Stimulated activated CD4-positive, alpha-beta T cell treated with anti-CD3 and anti-CD28 coated beads, TNF-alpha, amount 100 ng/mL, for 1 hour (primary cell): Measurements from ENCODE around the gene OSMR.

Experiments used
- DNase-seq, 3 donors: peaks; one replicate each; pipeline ENCODE4 v3.0.0-alpha.2; 2020; ENCODE audit warnings: low read depth in 3 of 3, low spot score in 1 of 3

OSMR gene

DNA sequence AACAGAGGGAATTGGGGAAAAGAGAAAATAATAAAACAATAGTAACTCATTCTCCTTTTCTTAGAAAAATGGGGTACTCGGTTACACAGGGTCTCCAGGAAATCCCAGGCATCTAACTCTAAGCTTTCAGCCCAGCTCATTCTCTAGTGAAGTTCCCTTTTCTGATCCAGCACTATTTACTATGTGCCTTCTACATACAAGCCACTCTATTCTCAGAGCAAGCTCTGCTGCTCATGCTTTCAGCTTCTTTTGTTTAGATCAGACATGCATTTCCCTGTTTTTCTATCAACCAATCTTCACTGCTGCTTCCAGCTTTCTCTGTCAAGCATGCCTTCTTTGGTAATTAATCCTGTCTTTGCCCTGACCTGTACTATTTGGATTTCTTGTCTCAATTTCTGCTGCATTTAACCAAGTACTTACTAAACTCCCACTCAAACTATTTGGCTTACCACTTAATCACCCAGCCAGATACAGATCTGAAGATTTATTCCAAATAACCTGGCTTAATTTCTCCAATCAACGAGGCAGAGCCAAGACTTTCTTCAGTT, 25.3 kb downstream of the OSMR start:
- no peak for DNase-seq

DNA sequence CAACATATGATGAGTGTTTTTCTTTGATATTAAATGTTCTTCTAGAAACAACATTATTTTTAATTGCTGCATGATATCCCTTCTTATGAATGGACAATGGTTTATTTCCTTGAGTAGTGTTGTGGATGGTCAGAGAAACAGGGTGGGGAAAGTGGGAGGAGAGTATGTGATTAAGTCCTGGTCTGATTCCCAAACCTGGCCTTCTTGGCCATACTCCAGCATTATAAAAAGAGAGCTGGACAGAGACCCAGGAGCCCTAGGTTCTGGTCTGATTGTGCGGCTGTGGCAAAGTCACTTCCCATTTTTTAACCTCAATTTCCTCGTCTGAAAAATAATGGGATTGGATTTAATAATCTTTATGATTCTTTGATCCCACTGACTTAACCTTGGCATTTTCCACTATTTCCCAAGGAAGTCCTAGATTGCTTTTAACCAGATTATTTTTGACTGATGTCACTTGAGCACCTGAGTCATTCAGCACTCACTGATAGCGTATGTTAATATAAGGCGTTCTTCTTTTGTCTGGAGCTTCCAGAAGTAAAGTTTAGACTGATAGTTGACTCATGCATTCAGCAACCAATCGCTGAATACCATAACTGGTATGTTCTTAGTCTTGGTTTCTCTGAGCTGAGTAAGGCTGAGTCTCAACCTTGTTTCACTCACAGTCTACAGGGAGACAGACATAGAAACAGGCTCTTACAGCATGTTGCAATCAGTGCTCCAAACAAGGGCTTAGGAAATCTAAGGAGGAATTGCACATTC, 26.2 kb downstream of the OSMR start:
- no peak for DNase-seq

DNA sequence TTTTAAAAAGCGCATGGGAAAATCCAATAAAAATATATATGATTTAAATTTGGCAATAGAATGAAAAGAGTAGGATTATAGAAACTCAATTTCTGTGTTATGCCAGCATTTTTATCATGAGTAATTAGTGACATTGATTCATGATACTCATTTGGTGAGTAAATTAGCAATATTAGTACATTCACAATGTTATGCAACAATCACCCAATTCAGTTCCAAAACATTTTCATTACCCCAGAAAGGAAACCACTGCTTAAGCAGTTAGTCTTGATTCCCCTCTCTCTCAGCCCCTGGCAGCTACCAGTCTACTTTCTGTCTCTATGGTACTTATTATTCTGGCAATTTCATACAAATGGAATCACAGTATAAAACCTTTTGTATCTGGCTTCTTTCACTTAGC, 27.0 kb downstream of the OSMR start:
- DNase-seq = no peak

DNA sequence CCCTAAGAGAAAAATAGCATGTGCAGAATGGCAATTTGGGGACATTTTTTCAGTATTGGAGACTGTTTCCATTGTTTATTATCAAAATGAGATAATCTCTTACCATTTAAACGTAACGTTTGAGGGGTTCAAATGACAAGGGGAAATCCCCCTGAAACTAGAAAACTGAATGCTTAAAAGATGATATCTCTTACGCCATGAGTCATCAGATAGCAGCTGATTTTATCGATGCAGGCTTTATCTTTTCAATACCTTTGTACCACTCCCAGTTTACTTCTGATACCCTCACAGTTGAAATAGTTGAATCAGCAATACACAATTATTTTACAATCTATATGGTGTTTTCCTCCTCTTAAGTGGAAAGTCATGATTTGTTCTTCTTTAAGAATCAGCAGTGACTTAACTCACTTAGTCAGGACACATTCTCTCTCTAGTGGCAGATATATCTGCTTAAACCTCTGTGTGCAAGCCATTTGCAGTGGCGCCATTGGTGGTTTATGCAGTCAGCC, 29.2 kb downstream of the OSMR start:
- DNase-seq = no peak

DNA sequence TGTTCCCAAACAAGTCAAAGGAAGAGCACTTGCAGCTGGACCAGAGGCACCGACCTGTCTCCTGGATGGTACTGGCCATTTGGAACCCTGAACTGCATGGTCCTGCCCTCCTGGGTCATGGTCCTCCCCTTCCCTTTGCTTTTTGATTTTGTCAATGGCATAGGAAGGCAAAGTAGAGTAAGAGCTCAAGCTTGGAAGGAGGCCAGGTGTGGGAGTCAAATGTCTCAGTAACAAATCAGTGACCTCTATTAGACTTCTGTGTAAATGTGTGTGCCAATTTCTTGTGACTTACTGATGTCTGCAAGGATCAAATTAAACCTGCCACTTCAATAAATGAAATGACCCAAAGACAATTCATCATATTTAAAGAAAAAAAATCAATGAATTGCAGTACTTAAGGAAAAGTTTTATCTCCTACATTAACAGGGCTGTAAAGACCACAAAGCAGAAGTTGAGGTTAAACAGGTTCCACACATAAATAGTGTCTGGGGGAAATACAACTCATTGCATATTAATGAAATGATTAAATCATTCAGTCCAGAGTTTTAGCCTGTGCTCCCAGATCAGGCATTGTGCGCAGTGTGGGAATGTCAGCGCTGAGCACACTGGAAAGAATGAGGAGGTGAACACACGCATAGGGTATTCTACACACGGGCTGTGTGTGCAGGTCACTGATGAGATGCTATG, 32.7 kb downstream of the OSMR start:
- no peak for DNase-seq

DNA sequence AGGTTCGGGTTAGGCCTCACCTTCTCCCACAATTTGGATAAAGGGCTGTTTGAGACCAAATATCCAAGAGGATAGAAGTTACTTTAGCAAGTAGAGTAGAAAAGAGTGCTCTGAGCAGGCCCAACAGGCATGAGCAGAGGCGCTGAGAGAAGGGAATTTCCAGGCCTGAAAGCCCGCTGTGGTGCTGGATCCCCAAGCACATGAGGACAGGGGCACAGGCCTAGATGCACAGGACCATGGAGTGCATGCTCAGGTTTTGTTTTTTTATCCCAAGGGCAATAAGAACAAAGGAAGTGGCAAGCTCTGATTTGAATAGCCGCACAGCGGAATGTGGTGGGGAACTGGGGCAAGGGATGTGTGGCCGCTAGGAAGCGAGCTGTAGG, 33.3 kb downstream of the OSMR start:
- DNase-seq = no peak

DNA sequence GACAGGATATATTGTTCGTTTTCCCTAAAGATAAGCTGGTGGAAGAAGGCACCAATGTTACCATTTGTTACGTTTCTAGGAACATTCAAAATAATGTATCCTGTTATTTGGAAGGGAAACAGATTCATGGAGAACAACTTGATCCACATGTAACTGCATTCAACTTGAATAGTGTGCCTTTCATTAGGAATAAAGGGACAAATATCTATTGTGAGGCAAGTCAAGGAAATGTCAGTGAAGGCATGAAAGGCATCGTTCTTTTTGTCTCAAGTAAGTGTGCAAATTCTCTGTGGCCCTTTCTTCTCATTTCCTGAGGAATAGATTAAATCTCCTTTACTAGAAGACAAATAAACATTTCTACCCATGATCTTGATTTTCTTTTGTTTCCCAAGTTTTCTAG, 38.0 kb downstream of the OSMR start:
- no peak for DNase-seq

DNA sequence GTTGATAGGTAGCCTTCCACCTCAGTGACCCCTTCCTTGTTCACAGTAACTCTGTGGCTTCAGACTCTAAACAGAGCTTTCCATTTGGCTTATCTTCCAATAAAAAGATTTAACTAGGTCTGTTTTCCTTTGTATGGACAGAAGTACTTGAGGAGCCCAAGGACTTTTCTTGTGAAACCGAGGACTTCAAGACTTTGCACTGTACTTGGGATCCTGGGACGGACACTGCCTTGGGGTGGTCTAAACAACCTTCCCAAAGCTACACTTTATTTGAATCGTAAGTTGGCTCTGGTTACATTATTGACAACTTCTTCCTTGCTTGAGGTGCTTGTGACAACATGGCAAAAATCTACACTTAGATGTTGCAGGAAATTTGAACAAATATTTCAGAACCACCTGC, 39.4 kb downstream of the OSMR start:
- no peak for DNase-seq

DNA sequence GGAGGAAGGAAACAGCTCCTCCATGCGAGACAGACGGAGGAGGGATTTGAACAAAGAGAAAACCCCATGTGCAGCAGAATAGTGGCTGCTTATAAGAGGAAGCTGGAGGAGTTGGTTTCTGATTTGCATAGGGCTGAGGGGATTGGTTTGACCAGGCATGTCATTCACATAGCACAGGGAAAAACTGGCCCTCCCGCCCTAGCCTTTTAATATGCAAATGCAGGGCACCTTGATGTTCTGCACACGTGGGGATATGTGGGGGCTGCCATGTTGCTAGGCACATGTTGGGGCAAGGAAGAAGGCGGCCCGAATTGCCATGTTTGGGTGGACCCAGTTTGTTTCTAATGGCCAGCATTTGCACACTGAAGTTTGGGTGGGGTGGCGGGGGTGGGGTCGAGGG, 42.2 kb downstream of the OSMR start:
- no peak for DNase-seq

DNA sequence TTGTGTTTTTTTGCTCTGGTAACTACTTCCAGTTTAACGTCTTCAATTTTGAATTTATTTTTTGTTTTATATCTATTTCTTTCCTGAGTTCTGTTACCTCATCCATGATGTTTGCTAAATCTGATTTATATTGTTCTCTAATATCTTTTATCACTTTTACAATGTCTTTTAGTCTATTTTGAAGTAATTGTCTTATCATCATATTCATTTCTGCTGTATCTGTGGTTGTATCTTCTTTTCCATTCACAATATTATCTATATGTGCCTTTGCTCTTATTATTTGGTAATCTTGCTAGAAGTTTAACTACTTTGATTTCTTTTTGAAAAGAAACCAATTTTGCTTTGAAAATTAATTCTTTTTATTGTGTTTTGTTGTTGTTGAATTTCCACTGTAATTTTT, 43.6 kb downstream of the OSMR start:
- DNase-seq = no peak

DNA sequence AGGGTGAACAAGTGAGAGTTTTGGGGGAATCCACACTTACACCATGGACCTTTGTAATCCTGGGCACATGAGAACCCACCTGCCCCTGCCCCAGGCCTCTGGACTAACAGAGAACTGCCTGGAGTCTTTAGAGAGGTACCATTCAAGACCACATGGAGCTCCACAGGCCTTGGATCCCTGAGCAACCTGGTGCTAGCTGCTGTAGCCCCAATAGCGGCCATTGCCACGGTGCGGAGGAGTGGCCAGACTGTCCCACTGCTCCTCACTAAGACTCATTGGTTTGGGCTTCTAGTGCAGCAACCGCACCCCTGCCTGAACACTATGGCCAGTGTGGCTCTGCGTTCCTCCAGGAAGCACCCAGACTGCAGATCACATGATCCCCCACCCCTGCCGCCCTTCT, 45.8 kb downstream of the OSMR start:
- no peak for DNase-seq

DNA sequence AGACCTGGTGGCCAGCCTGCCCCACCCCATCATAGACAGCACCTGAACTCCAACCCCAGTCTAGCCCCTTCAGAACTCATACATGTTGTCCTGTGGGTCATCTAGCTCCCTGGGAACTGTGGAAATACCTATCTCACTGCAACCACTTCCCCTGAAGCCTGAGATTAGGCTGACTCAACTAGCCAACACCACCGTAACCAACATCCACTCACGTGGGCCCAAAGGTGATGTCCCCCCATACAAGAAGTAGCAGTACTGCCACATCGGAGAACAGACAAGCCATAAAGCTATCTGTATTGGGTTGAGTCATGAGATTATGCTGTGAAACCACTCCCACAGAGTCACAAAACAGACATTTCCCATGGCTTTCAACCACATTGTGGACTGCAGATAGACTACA, 46.6 kb downstream of the OSMR start:
- no peak for DNase-seq

DNA sequence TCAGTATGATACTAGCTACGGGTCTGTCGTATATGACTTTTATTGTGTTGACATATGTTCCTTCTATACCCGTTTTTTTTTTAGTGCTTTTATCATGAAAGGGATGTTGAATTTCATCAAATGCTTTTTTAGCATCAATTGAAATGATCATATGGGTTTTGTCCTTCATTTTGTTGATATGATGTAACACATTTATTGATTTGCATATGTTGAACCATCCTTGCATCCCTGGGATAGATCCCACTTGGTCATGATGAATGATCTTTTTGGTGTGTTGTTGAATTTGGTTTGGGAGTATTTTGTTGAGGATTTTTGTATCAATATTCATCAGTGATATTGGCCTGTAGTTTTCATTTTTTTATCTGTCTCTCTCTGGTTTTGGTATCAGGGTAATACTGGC, 50.9 kb downstream of the OSMR start:
- no peak for DNase-seq

DNA sequence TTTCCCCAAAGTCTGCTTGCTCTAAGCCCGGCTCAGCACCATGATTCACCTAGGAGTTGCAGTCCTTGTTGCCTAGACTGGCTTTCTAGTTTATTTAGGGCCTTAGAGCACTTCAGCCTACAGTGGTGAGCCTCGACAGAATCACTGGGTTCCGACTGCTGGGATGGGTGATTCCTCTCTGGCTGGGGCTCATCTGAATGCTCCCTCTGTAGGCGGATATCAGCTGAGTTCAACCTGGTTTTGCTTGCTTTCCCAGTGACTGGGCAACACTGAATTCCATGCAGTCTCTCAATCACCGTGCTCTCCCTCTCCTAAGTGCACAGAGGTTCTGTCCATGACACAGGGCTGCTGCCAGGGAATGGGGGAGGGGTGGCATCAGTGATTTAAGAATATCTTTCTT, 54.1 kb downstream of the OSMR start:
- no peak for DNase-seq

DNA sequence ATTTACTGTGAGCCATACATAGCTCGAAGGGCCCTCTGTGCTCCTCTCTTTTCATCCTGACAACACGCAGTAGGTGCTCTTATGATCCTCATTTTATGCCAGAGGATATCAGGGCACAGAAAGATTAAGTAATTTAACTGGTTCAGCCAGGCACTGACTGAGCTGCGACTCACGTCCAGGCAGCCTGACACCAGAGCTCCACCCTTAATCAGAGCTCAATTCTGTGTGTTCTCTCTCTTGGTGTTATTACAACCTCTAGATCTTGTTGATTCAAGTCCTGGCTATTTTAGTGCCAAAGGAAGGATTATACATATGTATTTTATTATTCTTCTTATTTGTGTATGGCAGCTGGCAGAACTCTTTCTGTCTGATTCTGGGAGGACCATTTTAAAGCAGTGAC, 59.7 kb downstream of the OSMR start:
- DNase-seq = no peak

DNA sequence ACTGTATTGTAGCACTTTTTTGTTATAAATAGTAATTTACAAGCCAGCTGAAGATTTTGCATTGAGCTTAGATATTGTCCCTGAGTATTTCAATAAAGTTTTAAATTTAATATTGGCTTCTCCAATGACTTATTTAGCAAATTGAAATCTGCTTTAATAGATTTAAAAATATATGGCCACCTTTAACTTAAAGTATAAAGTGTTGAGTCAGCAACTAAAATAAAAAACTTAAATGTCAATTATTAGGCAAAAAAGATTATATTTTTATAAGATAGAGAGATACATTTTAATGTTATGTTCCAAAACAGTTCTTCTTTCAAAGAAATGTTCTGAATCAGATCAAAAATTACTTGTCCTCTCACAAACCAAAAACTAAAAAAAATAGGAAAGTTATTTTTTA, 60.7 kb downstream of the OSMR start:
- no peak for DNase-seq

DNA sequence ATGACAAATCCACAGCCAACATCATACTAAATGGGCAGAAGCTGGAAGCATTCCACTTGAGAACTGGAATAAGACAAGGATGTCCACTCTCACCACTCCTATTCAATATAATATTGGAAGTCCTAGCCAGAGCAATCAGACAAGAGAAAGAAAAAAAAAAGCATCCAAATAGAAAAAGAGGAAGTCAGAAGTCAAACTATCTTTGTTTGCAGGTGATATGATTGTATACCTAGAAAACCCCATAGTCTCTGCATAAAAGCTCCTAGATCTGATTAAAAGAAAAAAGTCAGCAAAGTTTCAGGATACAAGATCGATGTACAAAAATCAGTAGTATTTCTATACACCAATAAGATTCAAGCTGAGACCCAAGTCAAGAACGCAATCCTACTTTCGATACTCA, 66.1 kb downstream of the OSMR start:
- no peak for DNase-seq

DNA sequence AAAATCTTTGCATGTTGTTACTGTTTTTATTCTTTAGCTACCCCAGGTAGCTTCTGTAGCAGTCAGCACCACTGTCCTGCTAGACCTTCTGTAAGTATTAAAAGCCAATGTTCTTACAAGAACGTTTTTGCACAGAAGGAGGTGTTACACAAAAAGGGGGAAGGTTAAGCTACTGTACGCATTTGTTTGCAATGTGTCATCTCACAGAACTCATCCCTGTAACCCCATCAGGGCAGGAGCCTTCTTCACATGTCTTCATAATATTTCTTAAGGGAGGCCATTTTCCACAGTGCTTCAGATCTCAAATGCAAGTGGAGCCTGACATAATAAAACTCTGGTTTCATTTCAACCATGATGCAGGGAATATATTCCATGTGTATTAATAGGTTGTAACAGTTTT, 67.9 kb downstream of the OSMR start:
- DNase-seq = no peak

DNA sequence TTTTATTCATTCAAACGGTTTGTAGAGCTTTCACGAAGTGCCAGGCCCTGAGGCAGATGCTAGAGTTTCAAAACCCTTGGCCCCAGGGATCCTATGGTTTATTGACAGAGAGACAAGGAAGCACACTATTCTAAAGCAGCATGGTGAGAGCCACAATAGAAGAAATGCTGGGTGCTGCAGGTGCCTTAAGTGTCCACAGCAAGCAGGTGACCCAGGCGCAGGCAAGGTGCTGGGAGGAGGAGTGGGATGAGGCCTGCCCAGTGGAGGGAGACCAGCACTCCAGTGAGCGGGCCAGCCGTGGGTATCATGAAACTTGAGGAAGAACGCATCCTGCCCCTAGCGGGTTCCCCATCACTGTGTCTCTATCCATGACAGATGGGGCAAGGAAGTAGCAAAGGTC, 71.0 kb downstream of the OSMR start:
- no peak for DNase-seq

DNA sequence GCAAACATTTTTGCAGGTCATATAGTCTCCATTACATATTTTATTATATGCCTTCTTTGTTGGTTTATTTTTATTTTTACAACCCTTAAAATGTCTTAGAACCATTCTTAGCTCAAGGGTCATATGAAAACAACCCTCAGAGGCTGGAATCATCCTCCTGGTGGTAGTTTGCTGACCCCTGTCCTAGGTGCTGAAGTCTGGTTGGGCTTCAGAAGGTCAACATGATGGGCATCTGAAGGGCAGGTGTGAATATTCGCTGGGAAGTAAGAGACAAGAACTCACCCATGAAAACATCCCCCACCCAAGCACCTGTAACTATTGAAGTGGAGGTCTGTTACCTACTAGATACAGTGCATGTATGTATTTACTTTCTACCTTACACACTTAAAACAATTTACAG, 75.4 kb downstream of the OSMR start:
- DNase-seq = no peak

DNA sequence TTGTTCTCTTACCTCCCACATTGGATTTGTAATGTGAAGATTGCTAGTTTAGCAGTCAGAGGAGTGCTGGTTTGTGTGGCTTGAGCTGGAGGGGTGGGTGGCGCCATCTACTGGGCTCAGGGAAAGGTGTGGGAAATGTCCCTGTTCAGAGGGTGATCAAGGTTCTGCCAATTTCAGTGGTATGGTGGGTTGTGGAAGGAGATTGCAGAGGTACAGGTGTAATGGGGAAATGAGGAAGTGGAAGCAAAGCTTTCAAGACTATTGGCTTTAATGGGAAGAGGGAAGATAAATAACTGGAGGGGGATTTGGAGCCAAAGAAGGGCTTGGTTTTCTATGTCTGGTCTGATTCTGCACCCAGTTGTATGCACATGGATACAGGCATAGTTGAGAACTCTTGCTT, 76.4 kb downstream of the OSMR start:
- DNase-seq = peak in 1 of 3 donors; percentile 28

DNA sequence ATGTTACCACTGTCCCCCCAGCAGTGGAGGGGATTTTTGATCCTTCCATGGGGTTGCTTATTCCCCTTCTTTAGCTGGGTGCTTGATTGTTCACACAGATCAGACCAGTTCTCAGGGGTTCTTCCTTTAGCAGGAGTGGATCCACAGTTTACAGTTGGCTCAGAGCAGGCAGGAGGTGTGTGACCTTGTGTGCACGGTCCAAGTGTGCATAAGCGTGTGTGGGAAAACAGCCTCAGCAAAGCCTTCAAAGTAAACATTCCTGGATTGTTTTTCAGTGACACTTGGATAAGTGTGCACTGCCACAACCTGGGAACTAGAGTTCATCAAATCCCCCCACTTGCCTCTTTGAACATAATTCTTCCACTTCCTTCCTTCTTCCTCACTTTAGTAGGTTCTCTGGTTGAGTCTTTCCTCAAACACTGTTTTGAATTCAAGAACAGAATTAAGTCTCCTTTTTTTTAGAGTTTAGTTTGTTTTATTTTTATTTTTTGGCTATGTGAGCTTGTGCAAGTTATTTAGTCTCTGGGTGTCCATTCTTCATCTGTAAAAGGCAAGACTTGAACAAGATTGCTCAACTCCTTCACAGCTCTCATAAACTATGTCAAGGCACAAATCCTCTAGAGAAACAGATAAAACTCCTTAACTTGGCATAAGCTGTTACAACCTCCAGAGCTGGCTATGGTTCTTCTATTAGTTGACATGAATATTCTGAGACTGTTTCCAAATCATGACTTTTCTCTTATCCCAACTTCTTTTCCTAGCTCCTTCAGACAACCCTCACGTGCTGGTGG, 78.0 kb downstream of the OSMR start:
- no peak for DNase-seq
